Breast epithelium (tissue), 3 donors: ENCODE measurements around the gene CITED1.

ENCODE experiments used
- CTCF ChIP-seq, 3 donors: fragments of 450-650 bp; IDR thresholded peaks; one replicate each; pipeline ENCODE4 v1.5.1; 2016 to 2017; ENCODE audit warnings: antibody characterized with exemption in 3 of 3, mild to moderate bottlenecking in 3 of 3, moderate library complexity in 3 of 3
- POLR2A ChIP-seq: fragments of 450-650 bp; IDR thresholded peaks from one replicate; pipeline ENCODE4 v1.6.1; 2016; ENCODE audit warnings: antibody characterized with exemption, mild to moderate bottlenecking, moderate library complexity
- POLR2AphosphoS5 ChIP-seq, 3 donors: sonication (generic); formaldehyde crosslinking; IDR thresholded peaks; one replicate each; pipeline ENCODE4 v1.6.1; 2017; ENCODE audit warnings: antibody characterized with exemption in 3 of 3

DNA sequence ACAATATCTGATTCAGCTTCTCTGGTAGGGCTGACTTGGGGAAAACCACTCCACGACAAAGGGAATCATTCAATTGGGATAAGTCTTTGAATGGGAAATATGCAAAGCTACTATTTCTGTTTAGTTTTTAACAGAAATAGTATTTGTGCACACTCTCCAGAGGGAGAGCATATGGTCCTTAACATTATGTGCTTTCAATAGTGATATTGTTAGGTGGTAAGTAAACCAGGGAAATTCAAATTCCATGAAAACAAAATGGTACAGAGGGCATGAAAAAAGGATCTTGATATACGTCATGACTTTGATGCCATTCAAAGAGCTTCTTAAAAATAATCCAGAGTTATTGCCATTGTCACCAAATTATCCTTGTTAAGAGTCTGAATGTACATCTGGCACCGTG lies 47.1 kb upstream of the CITED1 start:
- no peak for TF ChIP-seq CTCF (IDR thresholded peaks at IDR 0.05)
- TF ChIP-seq POLR2A = no peak
- TF ChIP-seq POLR2AphosphoS5 (IDR thresholded peaks at IDR 0.05) = no peak
